Myometrial cell (primary cell): ENCODE data around the gene ST13. TPM values are rescaled to one million over a fixed set of nuclear protein-coding genes. Genes with fewer than 3 reads are reported as not detected.

Experiments
- total RNA-seq: library from RNA; depleted of rRNA; stranded (reverse); fragments of >200 nt; gene quantifications from 2 replicates; pipeline ENCODE4 v1.2.3, GENCODE V29; 2015

Gene ST13
- total RNA-seq = 95.1 and 117 TPM in 2 replicates

DNA sequence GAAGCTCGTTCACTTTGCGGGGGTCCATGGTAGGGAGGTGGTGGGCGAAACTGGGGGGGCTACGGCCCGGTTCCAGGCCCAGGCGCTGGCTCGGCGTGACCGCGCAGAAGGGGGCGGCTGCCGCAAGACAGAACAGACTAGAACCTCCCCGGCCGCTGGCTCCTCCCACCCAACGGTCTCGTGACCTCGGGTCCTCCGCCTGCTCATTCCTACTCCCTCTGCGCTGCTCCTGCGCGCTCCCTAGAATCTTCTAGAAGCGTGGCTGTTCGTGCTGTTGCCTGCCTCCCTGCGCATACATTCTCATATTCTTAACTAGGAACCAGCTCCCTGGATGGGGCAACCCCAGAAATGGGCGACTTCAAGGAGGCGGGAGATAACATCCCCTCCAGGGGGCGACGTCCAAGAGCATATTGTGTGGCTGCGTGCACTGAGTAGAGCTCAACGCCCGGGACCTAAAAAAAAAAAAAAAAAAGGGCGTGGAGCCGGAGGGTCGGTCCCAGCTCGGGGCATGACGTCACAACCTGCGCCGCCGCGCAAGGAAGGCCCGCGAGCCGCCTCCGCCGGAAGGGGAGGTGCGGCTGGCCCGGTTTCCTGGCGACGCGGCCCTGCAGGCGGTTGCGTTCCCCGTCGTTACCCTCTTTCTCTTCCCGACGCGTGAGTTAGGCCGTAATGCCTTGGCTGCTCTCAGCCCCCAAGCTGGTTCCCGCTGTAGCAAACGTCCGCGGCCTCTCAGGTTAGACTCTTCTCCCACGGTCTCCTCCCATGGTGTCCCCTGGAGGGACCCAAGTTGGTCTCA lies at the start of gene ST13, which contains the start of gene XPNPEP3:
TSS of gene ST13 (minus strand) at position 127 of the 796 bp plus-strand sequence. CDS start at position 28, 99 bp downstream.
TSS of gene XPNPEP3 (plus strand) at position 636 of the 796 bp plus-strand sequence. CDS start at position 670, 34 bp downstream.

DNA sequence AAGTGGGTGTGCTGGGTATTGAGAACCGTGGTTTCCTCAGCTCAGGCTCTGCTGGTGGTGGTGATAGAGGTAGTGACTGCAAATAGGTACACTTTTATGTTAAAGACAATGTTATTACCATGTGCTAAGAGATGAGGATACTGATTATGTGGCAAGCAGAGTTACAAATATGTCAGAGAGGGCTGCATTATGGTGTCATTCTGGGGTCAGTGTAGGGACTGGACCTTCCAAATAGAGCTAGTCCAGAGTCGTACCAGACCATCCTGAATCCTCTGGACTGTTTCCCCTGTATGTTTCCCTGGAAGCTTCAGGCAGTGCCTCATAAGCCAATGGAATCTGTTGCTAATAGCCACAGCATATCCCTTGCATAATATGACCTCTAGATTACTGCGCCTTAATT lies 5.6 kb upstream of the ST13 start, which contains the start of gene DNAJB7:
TSS of gene DNAJB7 (minus strand) at position 101 of the 400 bp plus-strand sequence. CDS start 119 bp downstream, outside the sequence.

DNA sequence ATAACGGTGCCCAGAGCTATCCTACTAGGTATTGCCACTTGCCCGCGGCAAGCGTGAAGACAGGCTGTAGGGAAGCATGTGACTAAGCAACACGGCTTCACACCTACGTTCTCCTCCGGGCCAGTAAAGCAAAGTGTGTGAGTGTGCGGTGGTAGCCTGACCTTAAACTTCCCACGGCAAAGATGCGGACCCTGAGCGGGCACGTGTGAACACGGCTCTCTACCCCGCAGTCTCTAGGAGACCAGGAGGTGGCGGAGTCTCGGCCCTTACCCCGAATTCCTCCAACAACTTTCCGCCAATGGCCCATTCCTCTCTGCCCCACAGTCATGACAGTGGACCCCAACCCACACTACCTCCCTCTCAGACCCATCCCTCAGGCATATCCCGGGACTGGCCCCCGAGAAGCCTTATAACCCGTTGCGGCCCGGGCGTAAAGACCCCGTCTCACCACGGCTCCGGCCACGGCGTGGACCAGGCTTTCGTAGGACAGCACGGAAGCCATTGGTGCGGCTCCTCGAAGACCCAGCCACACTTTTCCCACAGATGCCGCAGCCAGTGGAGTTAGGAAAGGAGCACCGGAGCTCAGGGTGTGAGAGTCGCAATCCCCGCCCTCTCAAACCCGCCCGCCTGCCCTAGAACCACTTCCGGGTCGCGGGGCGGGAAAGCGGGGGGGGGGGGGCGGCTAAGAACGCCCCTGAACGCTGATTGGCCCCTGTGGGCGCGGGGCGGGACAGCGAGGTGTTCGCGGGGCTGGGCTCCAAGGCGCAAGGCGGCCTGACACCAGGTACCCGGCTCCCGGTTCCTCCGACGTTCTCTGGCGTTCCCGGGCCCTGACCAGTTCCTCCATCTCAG lies 37.5 kb downstream of the ST13 start, which contains the start of gene SLC25A17:
TSS of gene SLC25A17 (minus strand) at position 600 of the 852 bp plus-strand sequence. CDS start at position 502, 98 bp downstream.

Other genes with a start within 250 kb of the ST13 start
- 28.2 and 63.4 TPM in 2 replicates for gene MRTFA, start 219.9 kb downstream of the ST13 start, total RNA-seq
- 0.86 TPM in 1 of 2 replicates, not detected in the other for gene MCHR1, start 177.2 kb downstream of the ST13 start, total RNA-seq
- gene SLC25A17, start 37.3 kb downstream of the ST13 start, total RNA-seq = 16.7 and 23.4 TPM in 2 replicates
- 7.8 and 8.9 TPM in 2 replicates for gene XPNPEP3, start 509 bp upstream of the ST13 start, total RNA-seq
- gene DNAJB7, start 5.5 kb upstream of the ST13 start, total RNA-seq = not detected in 2 replicates
- gene RBX1, start 94.7 kb upstream of the ST13 start, total RNA-seq = 79.3 and 127 TPM in 2 replicates
- 12.4 and 17.2 TPM in 2 replicates for gene EP300, start 236.0 kb upstream of the ST13 start, total RNA-seq